Neuronal stem cell (in vitro differentiated cells): ENCODE measurements around the gene CTDP1.
A peak's percentile ranks its signal among the peaks of the same experiment; 100 is the strongest.

Experiments used
- DNase-seq: peaks from one replicate; pipeline ENCODE4 v3.0.0-alpha.2; 2013; ENCODE audit warnings: low spot score
- H2AFZ ChIP-seq: one replicate; pipeline ENCODE4 v1.6.1; 2013; ENCODE audit warnings: mild to moderate bottlenecking, low read length, inconsistent platforms
- H2AK5ac ChIP-seq: 2 replicates; pipeline ENCODE4 v1.6.1; 2013; ENCODE audit warnings: low read depth, mild to moderate bottlenecking, inconsistent platforms, low read length, moderate library complexity, mixed read lengths
- H2BK120ac ChIP-seq: 2 replicates; pipeline ENCODE4 v1.6.1; 2013; ENCODE audit warnings: low read depth, mild to moderate bottlenecking, inconsistent platforms, low read length, moderate library complexity, mixed read lengths
- H2BK12ac ChIP-seq: one replicate; pipeline ENCODE4 v1.6.1; 2013; ENCODE audit warnings: low read length, inconsistent platforms
- H2BK15ac ChIP-seq: 2 replicates; pipeline ENCODE4 v1.6.1; 2013; ENCODE audit warnings: mild to moderate bottlenecking, low read length, inconsistent platforms, mixed read lengths
- H2BK5ac ChIP-seq: one replicate; pipeline ENCODE4 v1.6.1; 2013; ENCODE audit warnings: inconsistent platforms, mild to moderate bottlenecking, low read length, moderate library complexity
- H3K14ac ChIP-seq: one replicate; pipeline ENCODE4 v1.6.1; 2013; ENCODE audit warnings: low read length, inconsistent platforms
- H3K18ac ChIP-seq: 2 replicates; pipeline ENCODE4 v1.6.1; 2013; ENCODE audit warnings: low read length, inconsistent platforms
- H3K23ac ChIP-seq: 2 replicates; pipeline ENCODE4 v1.6.1; 2013; ENCODE audit warnings: low read depth, mild to moderate bottlenecking, mixed read lengths, low read length, inconsistent platforms; ENCODE audit not compliant: poor library complexity
- H3K27ac ChIP-seq: replicated peaks from 3 replicates; pipeline ENCODE4 v1.5.1; 2013; ENCODE audit warnings: low read length, inconsistent platforms
- H3K27me3 ChIP-seq, 3 experiments: 2 replicates each; pipeline ENCODE4 v1.6.1; 2013; ENCODE audit warnings: low read length in 3 of 3, mild to moderate bottlenecking in 2 of 3, inconsistent platforms in 1 of 3, low read depth in 1 of 3, mixed read lengths in 1 of 3, moderate library complexity in 1 of 3; ENCODE audit not compliant: control insufficient read depth in 3 of 3, insufficient read depth in 3 of 3
- H3K36me3 ChIP-seq, 2 donors: replicated peaks in 1 of 2; 2 replicates each; pipeline ENCODE4 v1.6.1; 2013; ENCODE audit warnings: low read length in 2 of 2; ENCODE audit not compliant: control insufficient read depth in 2 of 2, insufficient read depth in 2 of 2
- H3K4ac ChIP-seq: 2 replicates; pipeline ENCODE4 v1.6.1; 2013; ENCODE audit warnings: inconsistent platforms, mild to moderate bottlenecking, low read length, moderate library complexity
- H3K4me1 ChIP-seq, 2 donors: 1 replicate in 1 of 2; 2 replicates in 1 of 2; pipeline ENCODE4 v1.6.1; 2013; ENCODE audit warnings: low read length in 2 of 2, low read depth in 1 of 2; ENCODE audit not compliant: control insufficient read depth in 2 of 2, insufficient read depth in 1 of 2
- H3K4me2 ChIP-seq: one replicate; pipeline ENCODE4 v1.6.1; 2013; ENCODE audit warnings: mild to moderate bottlenecking, low read length, inconsistent platforms; ENCODE audit not compliant: insufficient read depth, poor library complexity, severe bottlenecking
- H3K4me3 ChIP-seq, 2 donors: 2 replicates each; pipeline ENCODE4 v1.5.1; 2013; ENCODE audit warnings: low read length in 2 of 2, mild to moderate bottlenecking in 2 of 2, inconsistent platforms in 1 of 2, moderate library complexity in 1 of 2
- H3K79me1 ChIP-seq: one replicate; pipeline ENCODE4 v1.6.1; 2013; ENCODE audit warnings: low read depth, mild to moderate bottlenecking, inconsistent platforms, low read length, moderate library complexity
- H3K9ac ChIP-seq: one replicate; pipeline ENCODE4 v1.6.1; 2013; ENCODE audit warnings: mild to moderate bottlenecking, low read depth, low read length, inconsistent platforms; ENCODE audit not compliant: poor library complexity
- H3K9me3 ChIP-seq, 2 donors: replicated peaks in 1 of 2; 2 replicates each; pipeline versions ENCODE3 to v1.6.1; 2013; ENCODE audit warnings: low read length in 2 of 2, mild to moderate bottlenecking in 2 of 2, inconsistent platforms in 1 of 2, low read depth in 1 of 2, mixed read lengths in 1 of 2, moderate library complexity in 1 of 2; ENCODE audit not compliant: control insufficient read depth in 2 of 2, insufficient read depth in 1 of 2
- H4K8ac ChIP-seq: one replicate; pipeline ENCODE4 v1.6.1; 2013; ENCODE audit warnings: low read depth, mild to moderate bottlenecking, inconsistent platforms, low read length, moderate library complexity
- H4K91ac ChIP-seq: one replicate; pipeline ENCODE4 v1.6.1; 2013; ENCODE audit warnings: low read length, low read depth, mild to moderate bottlenecking, inconsistent platforms; ENCODE audit not compliant: poor library complexity
- WGBS, 2 donors: extraction: QIAGEN DNeasy Blood & Tissue Kit; methylation state at CpG; one replicate each; pipeline ENCODE4 v1.1.7; 2013; ENCODE audit warnings: missing lambda C conversion rate in 2 of 2, mixed read lengths in 1 of 2; ENCODE audit not compliant: insufficient read length in 2 of 2, insufficient replicate concordance in 1 of 2; ENCODE audit errors: extremely low coverage in 2 of 2; 5-methylcytosine and 5-hydroxymethylcytosine counted together

The CTDP1 gene

GRCh38 chr18:79753391-79753851 is 73.8 kb downstream of the CTDP1 start:
- H3K23ac ChIP-seq, result no peak overlapping the region
- H2BK120ac ChIP-seq, result no peak overlapping the region
- H3K27me3 ChIP-seq, result no peaks in the 10 kb centered on the region
- H2BK5ac ChIP-seq, result no peak overlapping the region
- peak overlapping the region; percentile 21 for H3K14ac ChIP-seq
- no peak overlapping the region for H3K9ac ChIP-seq
- no peak overlapping the region for H2AK5ac ChIP-seq
- H4K91ac ChIP-seq, result no peak overlapping the region
- H3K36me3 ChIP-seq, result peaks cover 16 to 35% of the 10 kb centered on the region in 2 donors
- H4K8ac ChIP-seq, result no peak overlapping the region
- no peak overlapping the region for H3K4me3 ChIP-seq
- no peak overlapping the region for H3K4me2 ChIP-seq
- no peak overlapping the region for H3K27ac ChIP-seq
- H3K4me1 ChIP-seq, result no peaks in the 10 kb centered on the region
- no peak overlapping the region for H3K18ac ChIP-seq
- peaks cover 0 to 4% of the 10 kb centered on the region in 2 donors for H3K9me3 ChIP-seq
- H2BK12ac ChIP-seq, result no peak overlapping the region
- no peaks in the 10 kb centered on the region for H3K79me1 ChIP-seq
- no peak for DNase-seq
- WGBS, 2 donors, result no CpG with 5 or more reads among the region's 27 CpGs
- no peak overlapping the region for H2BK15ac ChIP-seq
- H2AFZ ChIP-seq, result no peak overlapping the region
- H3K4ac ChIP-seq, result no peak overlapping the region

- no peak overlapping the region for H4K91ac ChIP-seq
- no peak overlapping the region for H3K23ac ChIP-seq
- no peak overlapping the region for H2AK5ac ChIP-seq
- no peak overlapping the region for H3K9ac ChIP-seq
- H2AFZ ChIP-seq, result no peak overlapping the region
- H3K36me3 ChIP-seq, result peaks cover 16 to 35% of the 10 kb centered on the region in 2 donors
- H4K8ac ChIP-seq, result no peak overlapping the region
- H3K4ac ChIP-seq, result no peak overlapping the region
- no peak overlapping the region for H3K4me2 ChIP-seq
- no peak overlapping the region for H3K27ac ChIP-seq
- no peak overlapping the region for H3K4me3 ChIP-seq
- H2BK5ac ChIP-seq, result no peak overlapping the region
- H2BK15ac ChIP-seq, result no peak overlapping the region
- no peaks in the 10 kb centered on the region for H3K27me3 ChIP-seq
- H3K14ac ChIP-seq, result no peak overlapping the region
- no peak overlapping the region for H2BK120ac ChIP-seq
- H3K9me3 ChIP-seq, result peaks cover 0 to 4% of the 10 kb centered on the region in 2 donors
- H3K79me1 ChIP-seq, result no peaks in the 10 kb centered on the region
- H3K18ac ChIP-seq, result no peak overlapping the region
- H3K4me1 ChIP-seq, result no peaks in the 10 kb centered on the region
- no peak overlapping the region for H2BK12ac ChIP-seq
- WGBS, 2 donors, result no CpG with 5 or more reads among the region's 35 CpGs
- no peak for DNase-seq
Measured at GRCh38 chr18:79754022-79754761, 74.6 kb downstream of the CTDP1 start.

GRCh38 chr18:79754831-79755351 is 75.3 kb downstream of the CTDP1 start:
- Histone ChIP-seq H3K27me3 (no peaks in the 10 kb centered on the region), H2BK15ac (no peak overlapping the region), H2BK12ac (no peak overlapping the region), H3K27ac (no peak overlapping the region), H2BK5ac (no peak overlapping the region), H2BK120ac (no peak overlapping the region), H3K4ac (no peak overlapping the region), H3K4me3 (no peak overlapping the region), H3K23ac (no peak overlapping the region), H2AK5ac (no peak overlapping the region), H4K91ac (no peak overlapping the region), H3K9me3 (peaks cover 0 to 4% of the 10 kb centered on the region in 2 donors), H3K9ac (peak overlapping the region; percentile 32), H3K4me2 (no peak overlapping the region), H3K14ac (no peak overlapping the region), H3K4me1 (no peaks in the 10 kb centered on the region), H3K36me3 (peaks cover 16 to 31% of the 10 kb centered on the region in 2 donors), H4K8ac (no peak overlapping the region), H3K18ac (no peak overlapping the region), H2AFZ (no peak overlapping the region), H3K79me1 (no peaks in the 10 kb centered on the region)
- no CpG with 5 or more reads among the region's 27 CpGs for WGBS, 2 donors
- DNase-seq, result no peak

- Histone ChIP-seq H3K9ac (no peak overlapping the region), H2BK120ac (no peak overlapping the region), H3K23ac (peak overlapping the region; percentile 18), H3K27ac (no peak overlapping the region), H2AK5ac (no peak overlapping the region), H3K4me3 (no peak overlapping the region), H3K27me3 (no peaks in the 10 kb centered on the region), H2BK5ac (no peak overlapping the region), H3K18ac (no peak overlapping the region), H2BK15ac (no peak overlapping the region), H4K91ac (no peak overlapping the region), H3K4me1 (no peaks in the 10 kb centered on the region), H3K79me1 (no peaks in the 10 kb centered on the region), H3K36me3 (peaks cover 16 to 30% of the 10 kb centered on the region in 2 donors), H2AFZ (no peak overlapping the region), H4K8ac (no peak overlapping the region), H3K14ac (no peak overlapping the region), H3K4me2 (no peak overlapping the region), H3K4ac (no peak overlapping the region), H2BK12ac (no peak overlapping the region), H3K9me3 (peaks cover 0 to 4% of the 10 kb centered on the region in 2 donors)
- DNase-seq, result no peak
- no CpG with 5 or more reads among the region's 31 CpGs for WGBS, 2 donors
Measured at GRCh38 chr18:79755496-79756142, 76.0 kb downstream of the CTDP1 start.
